OCI-LY1 (cell line): ENCODE data around the gene SKAP2.

ENCODE experiments used
- H2AFZ ChIP-seq: fragments of 200-600 bp; sonication (generic), shearing (Covaris generic); 2 replicates; pipeline ENCODE4 v1.6.0; 2014; ENCODE audit warnings: antibody characterized with exemption, mild to moderate bottlenecking, low read length
- H3F3A ChIP-seq: fragments of 200-600 bp; sonication (generic), shearing (Covaris generic); 2 replicates; pipeline ENCODE4 v1.6.0; 2014; ENCODE audit warnings: mild to moderate bottlenecking, antibody characterized with exemption, low read length, moderate library complexity; ENCODE audit not compliant: insufficient read depth
- H3K27ac ChIP-seq: fragments of 200-600 bp; sonication (generic); 2 replicates; pipeline ENCODE4 v1.5.1; 2014; ENCODE audit warnings: low read length, mixed run types, mild to moderate bottlenecking, low read depth; ENCODE audit not compliant: poor library complexity, severe bottlenecking
- H3K27me3 ChIP-seq: fragments of 200-600 bp; sonication (generic); 2 replicates; pipeline ENCODE4 v1.6.0; 2014; ENCODE audit warnings: antibody characterized with exemption, mild to moderate bottlenecking, low read length, moderate library complexity; ENCODE audit not compliant: insufficient read depth
- H3K36me3 ChIP-seq: fragments of 200-600 bp; sonication (generic); 2 replicates; pipeline ENCODE4 v1.6.1; 2014; ENCODE audit warnings: mild to moderate bottlenecking, antibody characterized with exemption, low read length, moderate library complexity, mixed read lengths; ENCODE audit not compliant: insufficient read depth
- H3K4me1 ChIP-seq: fragments of 200-600 bp; sonication (generic); 2 replicates; pipeline ENCODE4 v1.5.1; 2014; ENCODE audit warnings: mild to moderate bottlenecking, low read length, moderate library complexity; ENCODE audit not compliant: insufficient read depth, severe bottlenecking
- H3K4me2 ChIP-seq: fragments of 200-600 bp; sonication (generic), shearing (Covaris generic); 2 replicates; pipeline ENCODE4 v1.6.1; 2014; ENCODE audit warnings: low read length
- H3K4me3 ChIP-seq: fragments of 200-600 bp; sonication (generic); 2 replicates; pipeline ENCODE4 v1.5.1; 2014; ENCODE audit warnings: low read length, low read depth, mild to moderate bottlenecking, mixed read lengths; ENCODE audit not compliant: poor library complexity, severe bottlenecking
- H3K79me2 ChIP-seq: fragments of 200-600 bp; shearing (Covaris generic); 2 replicates; pipeline ENCODE4 v1.6.1; 2016; ENCODE audit warnings: mixed run types, low read length, mixed read lengths; ENCODE audit not compliant: insufficient read depth
- H3K9ac ChIP-seq: fragments of 200-600 bp; sonication (generic), shearing (Covaris generic); 2 replicates; pipeline ENCODE4 v1.6.1; 2014; ENCODE audit warnings: mild to moderate bottlenecking, low read length, mixed read lengths
- H3K9me2 ChIP-seq: fragments of 200-600 bp; sonication (generic), shearing (Covaris generic); 2 replicates; pipeline ENCODE4 v1.6.1; 2014; ENCODE audit warnings: low read depth, mild to moderate bottlenecking, low read length, mixed read lengths
- H3K9me3 ChIP-seq: fragments of 200-600 bp; shearing (Covaris generic); 2 replicates; pipeline ENCODE4 v1.6.1; 2014; ENCODE audit warnings: low read length, mixed read lengths
- H4K20me1 ChIP-seq: fragments of 200-600 bp; sonication (generic), shearing (Covaris generic); 2 replicates; pipeline ENCODE4 v1.6.0; 2016; ENCODE audit warnings: mild to moderate bottlenecking, low read length; ENCODE audit not compliant: insufficient read depth
- CTCF ChIP-seq: fragments of 200-600 bp; sonication (generic), shearing (Covaris generic); IDR thresholded peaks from 2 replicates; pipeline ENCODE4 v1.5.1; 2017; ENCODE audit warnings: mild to moderate bottlenecking, antibody characterized with exemption, low read length, moderate library complexity, mixed read lengths
- EZH2 ChIP-seq: fragments of 200-600 bp; sonication (generic), shearing (Covaris generic); IDR thresholded peaks from 2 replicates; pipeline ENCODE4 v1.8.0; 2017; ENCODE audit warnings: borderline replicate concordance, mixed run types, mild to moderate bottlenecking, antibody characterized with exemption, low read length, moderate library complexity, mixed read lengths

Gene SKAP2

GRCh38 chr7:26670841-26671240, 193.5 kb downstream of the SKAP2 start:
- Histone ChIP-seq H2AFZ (no peak overlapping the region), H3K79me2 (no peaks in the 10 kb centered on the region), H3K4me1 (peaks cover 3% of the 10 kb centered on the region), H4K20me1 (no peaks in the 10 kb centered on the region), H3F3A (no peaks in the 10 kb centered on the region; the same call in 1 of the 2 replicates), H3K36me3 (no peaks in the 10 kb centered on the region), H3K27me3 (no peaks in the 10 kb centered on the region), H3K9ac (no peak overlapping the region), H3K9me2 (no peaks in the 10 kb centered on the region), H3K4me2 (no peak overlapping the region), H3K4me3 (no peak overlapping the region), H3K27ac (no peak overlapping the region), H3K9me3 (no peaks in the 10 kb centered on the region)
- TF ChIP-seq CTCF (no peak), EZH2 (no peak)

- no peaks in the 10 kb centered on the region for H3K79me2 ChIP-seq
- H3F3A ChIP-seq, result no peaks in the 10 kb centered on the region; the same call in 1 of the 2 replicates
- H2AFZ ChIP-seq, result no peak overlapping the region
- no peaks in the 10 kb centered on the region for H3K36me3 ChIP-seq
- H3K4me3 ChIP-seq, result no peak overlapping the region
- H3K4me2 ChIP-seq, result no peak overlapping the region
- H3K9me3 ChIP-seq, result no peaks in the 10 kb centered on the region
- peaks cover 3% of the 10 kb centered on the region for H3K4me1 ChIP-seq
- no peak overlapping the region for H3K27ac ChIP-seq
- H3K9ac ChIP-seq, result no peak overlapping the region
- TF ChIP-seq EZH2 (no peak), CTCF (no peak)
- no peaks in the 10 kb centered on the region for H3K9me2 ChIP-seq
- no peaks in the 10 kb centered on the region for H3K27me3 ChIP-seq
- no peaks in the 10 kb centered on the region for H4K20me1 ChIP-seq
Observed at GRCh38 chr7:26670290-26670689, 194.1 kb downstream of the SKAP2 start.

GRCh38 chr7:26668821-26669220, 195.6 kb downstream of the SKAP2 start:
- Histone ChIP-seq H3K9ac (no peak overlapping the region), H3K4me1 (peaks cover 3% of the 10 kb centered on the region), H3K4me2 (no peak overlapping the region), H3K9me2 (no peaks in the 10 kb centered on the region), H4K20me1 (no peaks in the 10 kb centered on the region), H3K36me3 (no peaks in the 10 kb centered on the region), H3F3A (no peaks in the 10 kb centered on the region; the same call in 1 of the 2 replicates), H3K27me3 (no peaks in the 10 kb centered on the region), H3K27ac (no peak overlapping the region), H2AFZ (no peak overlapping the region), H3K9me3 (no peaks in the 10 kb centered on the region), H3K79me2 (no peaks in the 10 kb centered on the region), H3K4me3 (no peak overlapping the region)
- TF ChIP-seq CTCF (no peak), EZH2 (no peak)
